GM18502 (cell line): ENCODE results near the gene CSRP2.

Experiments used
- ATAC-seq: cut with Tn5 transposase; IDR thresholded peaks from one replicate; pipeline ENCODE4 v1.9.1; 2021; ENCODE audit warnings: mild to moderate bottlenecking; ENCODE audit not compliant: unreplicated experiment, poor library complexity

CSRP2 gene

GRCh38 chr12:76895796-76896195 lies 17.0 kb upstream of the CSRP2 start:
- no peak for ATAC-seq

- no peak for ATAC-seq
Measured at GRCh38 chr12:76891609-76892008, 12.8 kb upstream of the CSRP2 start.

GRCh38 chr12:76890151-76891143 lies 11.6 kb upstream of the CSRP2 start:
- ATAC-seq: no peak

DNA sequence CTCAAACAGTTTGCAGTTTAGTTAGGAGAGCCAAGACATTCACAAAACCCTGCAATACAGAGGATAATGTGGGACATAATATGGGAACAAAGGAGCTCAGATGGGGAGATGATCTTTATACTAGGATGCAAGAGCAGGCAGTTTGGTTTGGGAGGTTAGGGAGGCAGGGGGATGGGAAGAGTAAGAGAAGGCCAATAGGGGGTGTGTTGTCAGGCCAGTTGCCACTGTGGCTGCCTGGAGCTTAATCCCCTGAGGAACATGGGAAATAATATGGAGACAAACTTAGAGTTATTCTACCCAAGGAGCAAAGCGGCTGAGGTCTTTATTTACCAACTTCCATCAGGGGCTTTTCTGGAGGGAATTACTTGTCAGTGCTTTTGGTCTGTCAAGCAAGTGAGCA lies 10.0 kb upstream of the CSRP2 start:
- no peak for ATAC-seq

- ATAC-seq: no peak
Measured at GRCh38 chr12:76883811-76884210, 5.0 kb upstream of the CSRP2 start.

GRCh38 chr12:76883151-76883550 lies 4.3 kb upstream of the CSRP2 start:
- ATAC-seq: no peak

DNA sequence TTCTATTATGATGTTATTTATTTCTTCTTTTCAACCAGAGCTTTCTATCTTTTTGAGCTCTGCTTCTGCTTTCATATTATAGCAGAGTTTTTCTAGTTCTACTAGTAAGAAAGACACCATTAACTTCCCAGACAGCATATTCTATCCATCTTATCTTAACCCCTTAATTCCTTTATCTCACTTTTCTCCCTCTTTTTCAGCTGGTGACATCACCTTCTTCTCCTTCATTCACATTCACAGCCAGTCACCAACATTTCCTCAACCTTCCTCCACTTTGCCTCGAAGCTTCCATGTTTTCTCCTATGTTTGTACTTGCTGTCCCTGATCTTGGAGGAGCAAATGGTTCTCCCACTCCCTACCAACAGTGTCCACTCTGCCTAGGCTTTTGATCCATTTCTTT lies 3.5 kb upstream of the CSRP2 start:
- no peak for ATAC-seq

DNA sequence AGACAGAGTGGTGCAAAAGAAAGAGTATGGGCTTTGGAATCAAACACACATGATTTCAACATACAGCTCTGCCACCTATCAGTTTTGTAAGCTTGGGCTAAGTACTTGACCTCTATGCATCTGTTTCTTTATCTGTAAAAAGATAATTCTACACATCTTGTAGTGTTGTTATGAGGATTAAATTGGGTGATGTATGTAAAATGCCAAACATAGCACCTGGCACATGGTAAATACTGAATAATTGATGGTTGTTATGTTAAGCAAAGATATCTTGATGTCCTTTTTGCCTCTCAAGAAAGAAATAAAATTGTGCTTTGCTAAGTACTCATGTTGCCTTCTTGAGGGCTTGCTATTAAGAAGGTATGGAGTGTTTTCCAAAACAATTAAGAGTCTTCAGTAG lies 2.3 kb upstream of the CSRP2 start:
- ATAC-seq: no peak

GRCh38 chr12:76880519-76881023 lies 1.8 kb upstream of the CSRP2 start:
- no peak for ATAC-seq

GRCh38 chr12:76879710-76880518 lies 1.1 kb upstream of the CSRP2 start:
- ATAC-seq: no peak

GRCh38 chr12:76878099-76878898 lies 520 bp downstream of the CSRP2 start:
- ATAC-seq: peak; percentile 49

DNA sequence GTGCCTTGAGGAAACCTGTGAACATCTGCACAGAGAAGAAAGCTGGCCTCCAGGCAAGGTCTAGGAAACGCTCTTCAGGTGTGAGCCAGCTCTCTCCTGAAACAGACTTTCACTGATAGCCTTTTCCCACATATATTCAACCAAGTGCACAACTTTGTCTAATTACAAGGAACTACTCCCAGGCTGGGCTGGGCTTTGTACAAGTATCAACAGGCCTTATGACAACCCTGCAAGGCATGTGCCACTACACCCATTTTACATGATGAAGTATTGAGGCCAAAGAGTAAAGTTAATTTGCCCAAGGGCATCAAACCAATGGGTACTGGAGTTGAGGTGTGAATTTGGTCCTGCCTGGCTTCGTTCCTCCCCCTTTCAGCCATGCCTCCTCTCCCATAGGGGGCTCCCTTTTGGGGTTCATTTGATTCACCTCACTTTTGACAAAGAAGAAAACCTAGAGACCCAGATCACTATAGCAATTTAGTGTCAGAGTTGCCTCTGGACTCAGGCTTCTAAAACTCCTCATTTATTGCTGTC lies 2.1 kb downstream of the CSRP2 start:
- ATAC-seq: no peak

GRCh38 chr12:76874491-76875190 lies 4.2 kb downstream of the CSRP2 start:
- no peak for ATAC-seq

DNA sequence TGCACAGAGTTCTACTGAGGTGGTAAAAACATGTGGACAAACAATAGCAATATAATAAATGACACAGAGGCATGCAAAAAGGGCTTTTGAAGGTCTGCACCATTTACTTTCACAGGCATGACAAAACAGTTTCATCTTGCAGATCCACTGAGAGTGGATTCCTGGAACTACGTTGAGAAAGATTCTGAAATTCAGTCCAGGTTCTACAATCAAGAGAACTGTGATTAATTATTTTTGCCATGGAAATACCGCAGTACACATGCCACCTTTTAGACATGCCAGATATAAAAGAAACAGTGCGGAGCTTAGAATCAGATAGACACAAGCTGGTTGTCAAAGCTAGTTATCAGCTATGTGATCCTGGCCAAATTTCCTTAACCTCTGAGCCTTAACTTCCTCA lies 4.8 kb downstream of the CSRP2 start:
- ATAC-seq: no peak

GRCh38 chr12:76872415-76872814 lies 6.4 kb downstream of the CSRP2 start:
- no peak for ATAC-seq

- no peak for ATAC-seq
Measured at GRCh38 chr12:76871742-76872141, 7.1 kb downstream of the CSRP2 start.

DNA sequence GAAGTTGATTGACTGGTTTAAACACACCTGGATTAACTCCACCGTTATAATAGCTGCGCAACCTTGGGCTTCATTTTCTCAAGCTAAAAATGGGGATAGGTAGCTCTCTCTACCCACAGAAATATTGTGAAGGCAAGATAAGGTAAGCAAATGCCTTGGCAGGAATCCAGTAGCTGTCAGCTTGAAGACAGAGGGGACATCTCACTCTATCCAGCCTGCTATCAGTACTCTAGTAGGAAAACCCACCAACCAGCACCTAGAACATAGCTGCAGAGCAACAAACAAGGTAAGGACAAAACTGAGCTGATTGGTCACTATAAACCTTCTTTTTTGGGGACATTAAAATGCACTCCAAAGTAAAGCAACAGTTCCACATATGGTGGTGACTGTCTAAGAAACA lies 7.7 kb downstream of the CSRP2 start:
- no peak for ATAC-seq

DNA sequence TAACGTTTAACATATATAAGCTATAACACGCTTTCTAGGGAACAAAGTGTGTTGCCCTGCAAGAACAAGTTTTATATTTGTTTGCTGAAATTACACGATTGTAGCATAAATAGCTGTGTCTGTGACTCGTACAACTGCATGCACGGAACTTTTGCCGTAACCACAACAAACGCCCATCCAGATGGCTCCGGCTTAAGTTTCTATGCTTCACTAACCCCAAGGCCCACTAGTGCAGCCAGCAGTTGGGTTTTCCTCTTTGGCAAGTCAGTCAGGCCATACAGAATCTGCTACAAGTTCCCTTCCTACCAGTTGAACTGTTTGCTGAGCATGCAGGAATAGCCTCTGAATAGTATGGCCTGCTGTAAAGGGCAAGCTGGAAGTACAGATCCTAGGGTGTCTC lies 12.1 kb downstream of the CSRP2 start:
- peak; percentile 75 for ATAC-seq

DNA sequence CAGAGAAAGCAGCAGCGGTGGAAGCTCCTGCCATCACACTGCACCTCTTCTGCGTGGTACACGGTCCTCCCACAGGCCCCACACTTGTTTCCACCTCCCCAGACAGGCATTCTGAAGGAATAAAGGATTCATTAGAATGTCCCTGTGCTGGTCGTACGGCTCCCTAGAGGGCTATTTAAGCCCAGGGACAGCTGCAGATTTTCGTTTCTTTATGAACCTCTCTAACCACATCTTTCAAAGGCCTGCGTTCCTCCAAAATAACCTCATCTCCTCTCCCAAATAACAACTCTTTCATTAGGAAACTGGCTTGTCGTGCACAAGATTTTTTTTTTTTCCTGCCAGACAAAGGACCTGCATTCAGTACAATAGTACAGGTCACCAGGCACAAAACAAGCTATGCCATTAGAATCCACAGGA lies 12.7 kb downstream of the CSRP2 start:
- ATAC-seq: no peak
